Pancreas (tissue), 10 donors: Measurements from ENCODE around the gene CDPF1. TPM values are rescaled to one million over a fixed set of nuclear protein-coding genes. Genes with fewer than 3 reads are reported as not detected.

Experiments
- ATAC-seq, 4 donors: fragments of 200-7000 bp; cut with Tn5 transposase; one replicate each; pipeline versions ENCODE4 v1.8.0 to v1.9.1; 2020; ENCODE audit warnings: mild to moderate bottlenecking in 4 of 4, moderate library complexity in 4 of 4
- DNase-seq, 6 donors: peaks; one replicate each; pipeline ENCODE4 v3.0.0-alpha.2; 2020
- FAIRE-seq: peaks from 2 replicates; lab custom pipeline; 2012; peaks lifted over from hg19 to GRCh38; lab: Jason Lieb, UNC
- H3K27ac ChIP-seq, 4 donors: fragments of 200-600 bp; sonication (generic); 1 replicate in 3 of 4; 2 replicates in 1 of 4; pipeline versions ENCODE4 v1.5.0 to v1.8.0; 2020
- H3K27me3 ChIP-seq, 4 donors: fragments of 200-600 bp; one replicate each; pipeline ENCODE4 v1.8.0; 2021
- H3K36me3 ChIP-seq, 3 donors: fragments of 200-600 bp; sonication (generic) in 1 of 3; one replicate each; pipeline versions ENCODE4 v1.5.0 to v1.8.0; 2020 to 2021
- H3K4me1 ChIP-seq, 3 donors: fragments of 200-600 bp; one replicate each; pipeline ENCODE4 v1.8.0; 2021
- H3K4me3 ChIP-seq, 4 donors: fragments of 200-600 bp; sonication (generic) in 2 of 4; one replicate each; pipeline versions ENCODE4 v1.5.0 to v1.8.0; 2020 to 2021
- H3K9me3 ChIP-seq, 4 donors: fragments of 200-600 bp; one replicate each; pipeline ENCODE4 v1.8.0; 2021
- WGBS, 2 donors: extraction: QIAGEN DNeasy Blood & Tissue Kit; methylation state at CpG; one replicate each; pipeline ENCODE4 v1.1.7; 2013; 5-methylcytosine and 5-hydroxymethylcytosine counted together
- intact Hi-C, 3 donors: fragments of 100-400 bp; cut with DNase I; formaldehyde crosslinking; loops; one replicate each; pipeline versions ENCODE4 v1.11.1 to v1.14.2; 2022
- polyA plus RNA-seq, 2 donors: library from polyadenylated mRNA; stranded (reverse); fragments of 200-250 nt; gene quantifications; one replicate each; pipeline ENCODE4 v1.2.3, GENCODE V29; 2013
- total RNA-seq, 6 donors: library from RNA; stranded (reverse); fragmentation: NEBNext Ultra II Directional in 4 of 6; extraction: Animal tissue kit (Norgen Biotek cat#: 25700) in 4 of 6; gene quantifications; one replicate each; pipeline versions ENCODE4 v1.2.1 to v1.2.4, GENCODE V29; 2021 to 2023
- TF ChIP-seq, protein P1 (sequence below), 4 donors: fragments of 200-600 bp; sonication (generic) in 3 of 4; IDR thresholded peaks; one replicate each; pipeline versions ENCODE4 v1.5.0 to v1.8.0; 2021; ENCODE audit warnings: antibody characterized with exemption in 4 of 4
- donor health status: healthy with polysubstance abuse.
- donor health status: DM: no; HTN: no; CAD: no; lungs with moderate emphysema.
- donor health status: DM: no; HTN: no; CAD: no.
- donor health status: control.
- donor health status: control.
- donor health status: Bipolar disorder and iron deficiency.
- donor health status: DM: yes; HTN: yes; CAD: no.
- donor health status: DM: no; HTN: no; CAD: no.
- donor health status: DM: no; HTN: no; CAD: no.
- donor health status: DM: yes; HTN: yes; CAD: no.

The CDPF1 gene
- total and polyA plus RNA-seq, 8 donors: 2.9 to 12.0 (median 4.3) TPM

DNA sequence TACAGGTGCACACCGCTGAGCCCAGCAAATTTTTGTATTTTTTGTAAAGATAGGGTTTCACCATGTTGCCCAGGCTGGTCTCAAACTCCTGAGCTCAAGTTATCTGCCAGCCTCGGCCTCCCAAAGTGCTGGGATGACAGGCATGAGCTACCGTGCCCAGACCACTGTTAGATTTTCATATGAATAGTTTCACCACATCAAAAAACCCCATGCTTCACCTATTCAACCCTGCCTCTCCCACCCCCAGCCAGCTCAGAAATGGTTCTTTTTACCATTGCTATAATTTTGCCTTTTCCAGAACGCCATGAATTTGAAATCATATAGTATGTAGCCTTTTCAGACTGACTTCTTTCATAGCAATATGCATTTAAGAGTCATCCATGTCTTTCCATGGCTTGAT is 37.9 kb downstream of the CDPF1 start:
- WGBS, 2 donors: 94 to 95% methylated on average over 4 of the region's 4 CpGs
- DNase-seq: no peak
- no peak overlapping the region for H3K27ac ChIP-seq

DNA sequence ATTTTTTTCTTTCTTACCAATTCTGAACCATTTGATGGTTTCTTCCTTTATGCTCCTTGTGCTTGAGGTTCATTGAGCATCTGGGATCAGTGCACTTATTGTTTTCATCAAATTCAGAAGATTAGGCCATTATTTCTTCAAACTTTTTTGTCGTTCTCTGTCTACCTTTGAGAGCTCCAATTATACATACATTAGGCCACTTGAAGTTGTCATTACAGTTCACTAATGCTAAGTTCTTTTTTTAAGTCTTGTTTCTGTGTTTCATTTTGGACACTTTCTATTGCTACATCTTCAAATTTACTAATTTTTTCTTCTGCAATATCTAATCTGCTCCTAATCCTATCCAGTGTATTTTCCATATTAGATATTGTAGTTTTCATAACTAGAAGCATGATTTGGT is 40.8 kb downstream of the CDPF1 start:
- Histone ChIP-seq H3K9me3 (peaks cover 0 to 6% (median 0%) of the 10 kb centered on the region in 4 donors), H3K4me1 (no peaks in the 10 kb centered on the region), H3K27me3 (no peaks in the 10 kb centered on the region), H3K27ac (no peak overlapping the region), H3K36me3 (peaks cover 0 to 4% (median 3%) of the 10 kb centered on the region in 3 donors), H3K4me3 (no peak overlapping the region)
- ATAC-seq (no peak), DNase-seq (no peak), FAIRE-seq (no peak)
- WGBS, 2 donors: 94 to 99% methylated on average over 1 of the region's 1 CpG
- TF ChIP-seq, protein P1, sequence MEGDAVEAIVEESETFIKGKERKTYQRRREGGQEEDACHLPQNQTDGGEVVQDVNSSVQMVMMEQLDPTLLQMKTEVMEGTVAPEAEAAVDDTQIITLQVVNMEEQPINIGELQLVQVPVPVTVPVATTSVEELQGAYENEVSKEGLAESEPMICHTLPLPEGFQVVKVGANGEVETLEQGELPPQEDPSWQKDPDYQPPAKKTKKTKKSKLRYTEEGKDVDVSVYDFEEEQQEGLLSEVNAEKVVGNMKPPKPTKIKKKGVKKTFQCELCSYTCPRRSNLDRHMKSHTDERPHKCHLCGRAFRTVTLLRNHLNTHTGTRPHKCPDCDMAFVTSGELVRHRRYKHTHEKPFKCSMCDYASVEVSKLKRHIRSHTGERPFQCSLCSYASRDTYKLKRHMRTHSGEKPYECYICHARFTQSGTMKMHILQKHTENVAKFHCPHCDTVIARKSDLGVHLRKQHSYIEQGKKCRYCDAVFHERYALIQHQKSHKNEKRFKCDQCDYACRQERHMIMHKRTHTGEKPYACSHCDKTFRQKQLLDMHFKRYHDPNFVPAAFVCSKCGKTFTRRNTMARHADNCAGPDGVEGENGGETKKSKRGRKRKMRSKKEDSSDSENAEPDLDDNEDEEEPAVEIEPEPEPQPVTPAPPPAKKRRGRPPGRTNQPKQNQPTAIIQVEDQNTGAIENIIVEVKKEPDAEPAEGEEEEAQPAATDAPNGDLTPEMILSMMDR (IDR thresholded peaks at IDR 0.05): no peak
- intact Hi-C loops: no loop called here

More for the DNA sequence above, 37.9 kb downstream of the CDPF1 start:
- TF ChIP-seq, protein P1 (IDR thresholded peaks at IDR 0.05): no peak
- no peak for ATAC-seq
- no peaks in the 10 kb centered on the region for H3K27me3 ChIP-seq
- no peak for FAIRE-seq
- peaks cover 0 to 16% (median 3%) of the 10 kb centered on the region in 3 donors for H3K36me3 ChIP-seq
- H3K4me3 ChIP-seq: no peak overlapping the region
- H3K9me3 ChIP-seq: peaks cover 0 to 6% (median 0%) of the 10 kb centered on the region in 4 donors
- intact Hi-C loops: no loop called here
- H3K4me1 ChIP-seq: no peaks in the 10 kb centered on the region

DNA sequence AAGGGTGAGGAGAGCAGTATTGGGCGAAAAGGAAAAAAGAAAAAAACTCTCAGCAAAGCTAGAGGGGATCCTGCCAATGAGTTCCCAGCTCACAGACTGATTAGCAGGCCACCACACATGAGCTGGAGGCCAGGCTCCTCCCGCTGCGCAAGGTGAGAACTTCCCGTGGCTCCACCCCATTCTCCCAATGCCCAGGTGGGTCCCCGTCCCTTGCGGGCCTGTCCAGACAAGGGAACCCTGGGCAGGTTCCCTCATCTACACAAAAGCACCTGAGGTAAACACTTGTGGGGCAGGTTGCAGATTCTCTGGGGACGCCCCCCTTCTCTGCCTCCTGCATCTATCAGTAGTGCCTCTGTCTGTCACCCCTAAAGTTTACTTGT is 46.5 kb downstream of the CDPF1 start:
- H3K27ac ChIP-seq: no peak overlapping the region
- no peak overlapping the region for H3K4me3 ChIP-seq
- no peaks in the 10 kb centered on the region for H3K4me1 ChIP-seq
- intact Hi-C loops: no loop called here
- WGBS, 2 donors: 94 to 98% methylated on average over 7 of the region's 7 CpGs
- TF ChIP-seq, protein P1 (IDR thresholded peaks at IDR 0.05): no peak
- no peaks in the 10 kb centered on the region for H3K9me3 ChIP-seq
- ATAC-seq: no peak
- peaks cover 6 to 22% (median 8%) of the 10 kb centered on the region in 3 donors for H3K36me3 ChIP-seq
- FAIRE-seq: no peak
- no peaks in the 10 kb centered on the region for H3K27me3 ChIP-seq
- DNase-seq: no peak

DNA sequence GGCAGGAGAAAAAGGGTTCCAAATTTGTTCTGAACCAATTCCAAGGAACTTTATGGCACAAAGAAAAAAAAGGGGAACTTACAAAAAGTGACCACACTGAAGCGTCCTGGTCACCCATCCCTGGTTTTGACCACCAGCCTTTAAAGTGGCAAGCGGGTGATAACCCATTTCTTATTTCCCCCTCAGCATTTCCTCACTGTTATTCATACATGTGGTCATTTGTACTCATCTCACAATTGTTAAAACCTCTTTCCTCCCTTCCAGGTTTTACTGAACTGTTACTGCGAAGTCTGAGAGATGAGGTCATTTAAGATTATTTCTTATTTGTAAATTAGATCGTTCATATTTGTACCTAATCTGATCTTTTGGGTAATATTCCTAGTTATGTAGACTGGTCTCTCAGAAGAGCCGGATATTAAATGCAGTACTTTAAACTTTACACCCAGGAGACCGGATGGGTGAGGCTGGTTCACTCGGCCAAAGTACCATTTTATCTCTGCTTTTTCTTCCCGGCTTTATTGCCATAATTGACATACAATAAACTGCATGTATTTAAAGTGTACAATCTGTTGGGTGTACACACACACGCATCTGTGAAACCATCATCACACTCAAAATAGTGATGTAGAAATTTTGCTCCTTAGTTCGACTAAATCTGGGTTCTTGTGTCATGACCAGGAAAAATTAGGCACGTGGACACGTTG is 47.0 kb downstream of the CDPF1 start:
- ATAC-seq (no peak), FAIRE-seq (no peak)

More for the DNA sequence above, 47.0 kb downstream of the CDPF1 start:
- H3K27ac ChIP-seq: no peak overlapping the region
- TF ChIP-seq, protein P1 (IDR thresholded peaks at IDR 0.05): no peak
- 92 to 96% methylated on average over 12 of the region's 12 CpGs for WGBS, 2 donors
- no peaks in the 10 kb centered on the region for H3K27me3 ChIP-seq
- no peaks in the 10 kb centered on the region for H3K9me3 ChIP-seq
- H3K36me3 ChIP-seq: peaks cover 6 to 23% (median 8%) of the 10 kb centered on the region in 3 donors
- no peak for DNase-seq
- intact Hi-C loops: no loop called here
- H3K4me3 ChIP-seq: no peak overlapping the region
- H3K4me1 ChIP-seq: no peaks in the 10 kb centered on the region
